ENCODE results near the gene ANXA5.

DNA sequence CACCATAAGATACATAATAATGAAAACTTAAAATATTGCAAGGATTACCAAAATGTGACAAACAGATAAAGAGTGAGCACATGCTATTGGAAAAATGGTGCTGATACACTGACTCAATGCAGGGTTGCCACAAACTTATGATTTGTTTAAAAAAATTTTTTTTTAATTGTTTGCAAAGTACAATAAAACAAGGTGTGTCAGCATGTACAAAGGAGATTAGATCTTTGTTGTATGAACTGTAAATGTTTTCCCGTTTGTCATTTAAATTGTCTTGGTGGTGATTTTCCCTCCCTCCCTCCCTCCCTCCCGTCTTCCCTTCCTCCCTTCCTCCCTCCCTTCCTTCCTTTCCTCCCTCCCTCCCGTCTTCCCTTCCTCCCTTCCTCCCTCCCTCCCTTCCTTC is 31.4 kb downstream of the ANXA5 start:
- TF ChIP-seq, protein P1, sequence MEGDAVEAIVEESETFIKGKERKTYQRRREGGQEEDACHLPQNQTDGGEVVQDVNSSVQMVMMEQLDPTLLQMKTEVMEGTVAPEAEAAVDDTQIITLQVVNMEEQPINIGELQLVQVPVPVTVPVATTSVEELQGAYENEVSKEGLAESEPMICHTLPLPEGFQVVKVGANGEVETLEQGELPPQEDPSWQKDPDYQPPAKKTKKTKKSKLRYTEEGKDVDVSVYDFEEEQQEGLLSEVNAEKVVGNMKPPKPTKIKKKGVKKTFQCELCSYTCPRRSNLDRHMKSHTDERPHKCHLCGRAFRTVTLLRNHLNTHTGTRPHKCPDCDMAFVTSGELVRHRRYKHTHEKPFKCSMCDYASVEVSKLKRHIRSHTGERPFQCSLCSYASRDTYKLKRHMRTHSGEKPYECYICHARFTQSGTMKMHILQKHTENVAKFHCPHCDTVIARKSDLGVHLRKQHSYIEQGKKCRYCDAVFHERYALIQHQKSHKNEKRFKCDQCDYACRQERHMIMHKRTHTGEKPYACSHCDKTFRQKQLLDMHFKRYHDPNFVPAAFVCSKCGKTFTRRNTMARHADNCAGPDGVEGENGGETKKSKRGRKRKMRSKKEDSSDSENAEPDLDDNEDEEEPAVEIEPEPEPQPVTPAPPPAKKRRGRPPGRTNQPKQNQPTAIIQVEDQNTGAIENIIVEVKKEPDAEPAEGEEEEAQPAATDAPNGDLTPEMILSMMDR (IDR thresholded peaks at IDR 0.05): no peak
- no peak for TF ChIP-seq POLR2A (IDR thresholded peaks at IDR 0.05)
